Activated CD4-positive, alpha-beta T cell treated with anti-CD3 and anti-CD28 coated beads, Interleukin-2, amount 50 U/mL, for 24 hours (primary cell): Measurements from ENCODE around the gene LONP1.
A peak's percentile ranks its signal among the peaks of the same experiment; 100 is the strongest.
"Not testable (repeated sequence)": the region's sequence is repeated elsewhere in the genome, so short reads cannot be mapped to it uniquely, and the experiment has no call there.

Experiments
- DNase-seq, 2 donors: peaks; one replicate each; pipeline ENCODE4 v3.0.0-alpha.2; 2020; ENCODE audit warnings: low read depth in 1 of 2, low spot score in 1 of 2

The LONP1 gene, protein sequence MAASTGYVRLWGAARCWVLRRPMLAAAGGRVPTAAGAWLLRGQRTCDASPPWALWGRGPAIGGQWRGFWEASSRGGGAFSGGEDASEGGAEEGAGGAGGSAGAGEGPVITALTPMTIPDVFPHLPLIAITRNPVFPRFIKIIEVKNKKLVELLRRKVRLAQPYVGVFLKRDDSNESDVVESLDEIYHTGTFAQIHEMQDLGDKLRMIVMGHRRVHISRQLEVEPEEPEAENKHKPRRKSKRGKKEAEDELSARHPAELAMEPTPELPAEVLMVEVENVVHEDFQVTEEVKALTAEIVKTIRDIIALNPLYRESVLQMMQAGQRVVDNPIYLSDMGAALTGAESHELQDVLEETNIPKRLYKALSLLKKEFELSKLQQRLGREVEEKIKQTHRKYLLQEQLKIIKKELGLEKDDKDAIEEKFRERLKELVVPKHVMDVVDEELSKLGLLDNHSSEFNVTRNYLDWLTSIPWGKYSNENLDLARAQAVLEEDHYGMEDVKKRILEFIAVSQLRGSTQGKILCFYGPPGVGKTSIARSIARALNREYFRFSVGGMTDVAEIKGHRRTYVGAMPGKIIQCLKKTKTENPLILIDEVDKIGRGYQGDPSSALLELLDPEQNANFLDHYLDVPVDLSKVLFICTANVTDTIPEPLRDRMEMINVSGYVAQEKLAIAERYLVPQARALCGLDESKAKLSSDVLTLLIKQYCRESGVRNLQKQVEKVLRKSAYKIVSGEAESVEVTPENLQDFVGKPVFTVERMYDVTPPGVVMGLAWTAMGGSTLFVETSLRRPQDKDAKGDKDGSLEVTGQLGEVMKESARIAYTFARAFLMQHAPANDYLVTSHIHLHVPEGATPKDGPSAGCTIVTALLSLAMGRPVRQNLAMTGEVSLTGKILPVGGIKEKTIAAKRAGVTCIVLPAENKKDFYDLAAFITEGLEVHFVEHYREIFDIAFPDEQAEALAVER

DNA sequence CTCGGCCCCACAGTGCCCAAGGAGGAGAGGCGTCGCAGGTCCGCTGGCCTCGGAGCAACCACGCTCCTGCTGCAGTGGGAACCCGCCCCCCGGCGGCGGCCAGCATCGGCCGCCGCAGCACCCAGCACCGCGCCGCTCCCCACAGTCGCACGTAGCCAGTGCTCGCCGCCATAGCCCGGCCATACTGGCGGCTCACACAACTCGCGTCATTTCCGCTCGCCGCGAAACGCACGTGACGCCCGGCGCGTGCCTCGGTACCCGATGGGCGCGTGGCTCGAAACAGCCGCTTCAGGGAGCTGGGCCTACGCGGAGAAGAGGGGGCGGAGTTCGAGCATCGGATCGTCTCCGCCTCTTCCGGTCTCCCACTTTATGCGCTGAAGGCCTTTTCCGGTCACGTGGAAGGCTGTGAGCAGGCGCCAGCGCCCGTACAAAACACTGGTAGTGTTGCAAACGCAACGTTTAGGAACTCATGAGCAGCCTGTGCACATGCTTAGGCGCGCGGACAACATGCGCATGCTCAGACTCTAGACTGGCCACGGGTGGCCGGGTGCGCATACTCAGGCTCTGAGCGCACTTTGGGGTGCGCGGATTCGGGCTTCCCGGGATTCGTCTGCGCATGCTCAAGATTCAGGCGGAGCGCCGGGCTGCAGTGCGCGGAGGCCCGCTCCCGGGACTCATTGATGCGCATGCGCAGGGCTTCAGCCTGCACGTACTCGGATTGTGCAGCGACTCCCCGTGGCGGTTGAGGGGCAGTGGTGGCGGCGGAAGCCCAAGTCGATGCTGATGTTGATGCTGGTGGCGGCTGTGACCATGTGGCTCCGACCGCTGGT, at the start of gene LONP1, which contains the start of gene CATSPERD:
Gene LONP1, minus strand, starts transcription at position 186 of the 830 bp plus-strand sequence. Its CDS starts 14 bp downstream, at position 172.
Gene CATSPERD, plus strand, starts transcription at position 677 of the 830 bp plus-strand sequence. Its CDS starts 101 bp downstream, at position 778.
- DNase-seq = peak; percentile 95 to 99

DNA sequence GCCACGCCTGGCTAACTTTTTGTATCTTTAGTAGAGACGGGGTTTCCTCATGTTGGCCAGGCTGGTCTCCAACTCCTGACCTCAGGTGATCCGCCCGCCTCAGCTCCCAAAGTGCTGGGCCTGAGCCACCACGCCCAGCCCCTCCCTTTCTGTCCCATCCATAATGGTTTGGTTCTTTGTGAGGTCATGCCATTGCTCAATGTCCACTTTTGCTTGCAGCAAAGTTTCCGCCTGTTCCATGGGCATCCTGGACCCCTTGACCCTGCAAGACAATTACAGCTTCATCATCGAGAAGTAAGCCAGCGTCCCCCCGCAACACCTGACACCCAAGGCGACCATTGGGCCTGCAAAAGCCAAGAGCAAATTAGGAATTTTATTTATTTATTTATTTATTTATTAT, 48.0 kb upstream of the LONP1 start:
- no peak for DNase-seq

DNA sequence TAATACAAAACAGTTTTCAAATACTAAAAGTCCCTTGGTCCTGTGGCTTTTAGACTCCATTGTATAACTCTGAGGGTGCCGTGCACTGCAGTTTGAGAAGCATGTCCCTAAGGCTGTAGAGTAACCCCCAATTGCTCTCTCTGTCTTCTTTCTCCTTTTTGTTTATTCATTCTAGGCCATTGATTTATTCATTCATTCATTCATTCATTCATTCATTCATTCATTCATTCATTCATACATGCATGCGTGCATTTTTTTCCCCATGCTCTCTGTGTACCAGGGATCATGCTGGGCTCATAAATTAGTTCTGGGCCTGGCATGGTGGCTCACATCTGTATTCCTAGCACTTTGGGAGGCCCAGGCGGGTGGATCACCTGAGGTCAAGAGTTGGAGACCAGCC, 45.3 kb upstream of the LONP1 start:
- DNase-seq = no peak

DNA sequence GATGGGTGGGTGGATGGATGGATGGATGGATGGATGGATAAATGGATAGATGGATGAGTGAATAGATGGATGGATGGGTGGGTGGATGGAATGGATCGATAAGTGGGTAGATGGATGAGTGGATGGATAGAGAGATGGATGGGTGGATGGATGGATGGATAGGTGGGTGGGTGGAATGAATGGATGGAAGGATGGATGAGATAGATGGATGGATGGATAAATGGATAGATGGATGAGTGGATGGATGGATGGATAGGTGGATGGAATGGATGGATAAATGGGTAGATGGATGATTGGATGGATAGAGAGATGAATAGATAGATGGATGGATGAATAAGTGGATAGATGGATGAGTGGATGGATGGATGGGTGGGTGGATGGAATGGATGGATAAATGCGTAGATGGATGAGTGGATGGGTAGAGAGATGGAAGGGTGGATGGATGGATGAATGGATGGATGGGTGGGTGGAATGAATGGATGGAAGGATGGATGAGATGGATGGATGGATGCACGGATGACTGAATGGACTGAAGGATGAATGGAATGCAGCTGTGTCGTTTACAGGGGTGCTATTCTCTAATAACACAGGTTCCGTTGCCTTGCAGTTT, 42.8 kb upstream of the LONP1 start:
- no peak for DNase-seq

DNA sequence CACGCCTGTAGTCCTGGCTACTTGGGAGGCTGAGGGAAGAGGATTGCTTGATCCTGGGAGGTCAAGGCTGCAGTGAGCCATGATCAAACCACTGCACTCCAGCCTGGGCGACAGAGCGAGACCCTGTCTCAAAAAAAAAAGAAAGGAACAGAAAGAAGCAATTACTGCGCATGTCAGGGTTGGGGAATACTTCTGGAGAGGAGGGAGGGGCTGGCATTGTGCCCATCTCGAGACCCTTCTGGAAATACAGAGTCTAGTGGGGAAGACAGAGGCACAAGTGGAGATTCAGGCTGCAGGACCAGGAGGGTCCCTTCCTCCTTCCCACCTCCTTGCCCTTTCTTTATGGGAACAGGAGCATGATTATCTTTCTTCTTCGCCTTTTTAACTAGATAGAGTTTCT, 33.8 kb upstream of the LONP1 start:
- DNase-seq = no peak

DNA sequence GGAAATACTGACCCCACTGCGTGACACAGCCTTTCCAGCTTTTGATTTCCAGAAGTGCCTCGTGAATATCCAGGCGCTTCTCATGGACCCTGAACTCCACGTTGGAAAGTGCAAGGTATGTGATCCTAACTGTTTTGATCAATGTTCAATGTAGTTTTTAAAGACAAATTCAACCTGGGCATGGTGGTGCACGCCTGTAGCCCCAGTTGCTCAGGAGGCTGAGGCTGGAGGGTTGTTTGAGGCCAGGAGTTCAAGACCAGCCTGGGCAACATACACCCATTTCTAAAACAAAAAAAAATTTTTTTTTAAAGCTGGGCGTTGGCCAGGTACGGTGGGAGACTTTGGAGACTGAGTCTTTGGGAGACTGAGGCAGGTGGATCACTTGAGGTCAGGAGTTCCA, 31.8 kb upstream of the LONP1 start:
- DNase-seq = no peak

DNA sequence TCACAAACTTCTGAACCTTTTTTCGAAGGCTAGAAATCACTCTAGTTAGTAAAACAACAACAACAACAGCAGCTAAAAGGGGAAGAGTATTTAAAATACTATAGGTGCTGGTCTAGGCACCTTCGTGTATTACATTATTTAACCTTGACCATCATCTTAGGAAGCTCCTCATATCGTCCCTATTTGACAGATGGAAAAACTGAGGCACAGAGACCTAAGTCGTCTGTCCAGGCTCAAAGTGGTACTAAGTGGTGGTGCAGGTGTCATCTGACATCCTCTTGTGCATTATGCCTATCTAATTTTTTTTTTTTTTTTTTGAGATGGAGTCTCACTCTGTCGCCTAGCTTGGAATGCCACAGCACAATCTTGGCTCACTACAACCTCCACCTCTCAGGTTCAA, 29.6 kb upstream of the LONP1 start:
- no peak for DNase-seq

DNA sequence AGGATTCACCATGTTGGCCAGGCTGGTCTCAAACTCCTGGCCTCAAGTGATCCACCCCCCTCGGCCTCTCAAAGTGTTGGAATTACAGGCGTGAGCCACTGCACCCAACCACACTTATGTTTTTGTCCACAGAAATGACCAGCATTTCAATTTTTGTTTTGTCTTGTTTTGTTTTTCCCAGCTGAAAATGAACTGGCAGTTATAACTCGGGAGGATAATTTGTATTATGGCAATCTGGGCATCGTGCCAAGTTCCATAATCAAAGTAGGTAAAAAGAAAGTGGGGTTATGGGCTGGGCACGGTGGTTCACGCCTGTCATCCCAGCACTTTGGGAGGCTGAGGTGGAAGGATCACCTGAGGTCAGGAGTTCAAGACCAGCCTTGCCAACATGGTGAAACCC, 29.0 kb upstream of the LONP1 start:
- not testable (repeated sequence) for DNase-seq

DNA sequence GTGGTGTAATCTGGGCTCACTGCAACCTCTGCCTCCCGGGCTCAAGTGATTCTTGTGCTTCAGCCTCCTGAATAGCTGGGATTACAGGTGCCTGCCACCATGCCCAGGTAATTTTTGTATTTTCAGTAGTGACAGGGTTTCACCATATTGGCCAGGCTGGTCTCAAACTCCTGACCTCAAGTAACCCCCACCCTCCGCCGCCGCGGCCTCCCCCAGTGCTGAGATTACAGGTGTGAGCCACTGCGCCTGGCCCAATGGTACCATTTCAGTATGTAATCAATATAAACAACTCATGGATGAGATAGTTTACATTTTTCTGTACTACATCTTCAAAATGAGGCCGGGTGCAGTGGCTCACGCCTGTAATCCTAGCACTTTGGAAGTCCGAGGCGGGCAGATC, 25.1 kb upstream of the LONP1 start:
- not testable (repeated sequence) for DNase-seq

DNA sequence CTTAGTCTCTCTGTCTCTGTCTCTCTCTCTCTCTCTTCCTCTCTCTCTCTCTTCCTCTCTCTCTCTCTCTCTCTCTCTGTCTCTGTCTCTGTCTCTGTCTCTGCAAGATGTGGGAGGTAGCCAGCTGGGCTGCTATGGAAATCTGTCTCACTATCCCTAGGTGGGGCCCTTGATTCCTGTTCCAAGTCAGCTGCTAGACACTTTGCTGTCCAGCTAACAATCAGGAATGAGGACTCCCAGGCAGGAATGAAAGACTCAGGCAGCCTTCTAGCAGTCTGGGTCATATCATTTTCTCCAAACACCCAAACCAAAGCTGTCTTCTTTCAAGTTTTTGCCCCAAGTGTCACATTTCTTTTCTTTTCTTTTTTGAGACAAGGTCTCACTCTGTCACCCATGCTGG, 23.7 kb upstream of the LONP1 start:
- no peak for DNase-seq

DNA sequence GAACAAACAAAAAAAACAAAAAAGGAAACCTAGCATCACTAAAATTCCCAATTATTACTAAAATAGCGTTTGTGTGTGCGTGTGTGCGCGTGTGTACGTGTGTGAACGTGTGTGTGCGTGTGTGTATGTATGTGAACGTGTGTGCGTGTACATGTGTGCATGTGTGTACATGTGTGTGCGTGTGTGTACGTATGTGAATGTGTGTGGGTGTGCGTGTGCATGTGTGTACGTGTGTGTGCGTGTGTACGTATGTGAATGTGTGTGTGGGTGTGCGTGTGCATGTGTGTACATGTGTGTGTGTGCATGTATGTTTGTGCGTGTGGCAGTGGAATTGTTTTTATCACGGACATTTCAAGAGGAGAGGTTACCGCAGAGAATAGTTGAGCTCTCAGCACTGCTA, 22.1 kb upstream of the LONP1 start:
- no peak for DNase-seq

DNA sequence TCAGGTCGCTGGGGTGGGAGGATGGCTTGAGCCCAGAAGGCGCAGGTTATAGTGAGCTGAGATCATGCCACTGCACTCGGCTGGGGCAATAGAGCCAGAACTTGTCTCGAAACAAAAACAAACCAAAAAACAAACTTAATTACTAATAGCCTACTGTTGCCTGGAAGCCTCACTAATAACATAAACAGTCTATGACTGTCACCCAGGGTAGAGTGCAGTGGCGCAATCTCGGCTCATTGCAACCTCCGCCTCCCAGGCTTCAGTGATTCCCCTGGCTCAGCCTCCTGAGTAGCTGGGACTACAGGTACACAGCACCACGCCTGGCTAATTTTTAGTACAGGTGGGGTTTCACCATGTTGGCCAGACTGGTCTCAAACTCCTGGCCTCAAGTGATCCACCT, 18.5 kb upstream of the LONP1 start:
- DNase-seq = no peak

DNA sequence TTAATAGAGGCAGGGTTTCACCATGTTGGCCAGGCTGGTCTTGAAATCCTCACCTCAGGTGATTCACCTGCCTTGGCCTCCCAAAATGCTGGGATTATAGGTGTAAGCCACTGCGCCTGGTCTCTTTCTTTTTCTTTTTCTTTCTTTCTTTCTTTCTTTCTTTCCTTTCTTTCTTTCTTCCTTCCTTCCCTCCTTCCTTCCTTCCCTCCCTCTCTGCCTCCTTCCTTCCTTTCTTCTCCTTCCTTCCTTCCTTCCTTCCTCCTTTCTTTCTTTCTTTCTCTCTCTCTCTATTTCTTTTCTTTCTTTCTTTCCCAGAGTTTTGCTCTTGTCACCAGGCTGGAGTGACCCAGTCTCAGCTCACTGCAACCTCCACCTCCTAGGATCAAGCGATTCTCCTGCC, 13.2 kb upstream of the LONP1 start:
- DNase-seq = not testable (repeated sequence)

DNA sequence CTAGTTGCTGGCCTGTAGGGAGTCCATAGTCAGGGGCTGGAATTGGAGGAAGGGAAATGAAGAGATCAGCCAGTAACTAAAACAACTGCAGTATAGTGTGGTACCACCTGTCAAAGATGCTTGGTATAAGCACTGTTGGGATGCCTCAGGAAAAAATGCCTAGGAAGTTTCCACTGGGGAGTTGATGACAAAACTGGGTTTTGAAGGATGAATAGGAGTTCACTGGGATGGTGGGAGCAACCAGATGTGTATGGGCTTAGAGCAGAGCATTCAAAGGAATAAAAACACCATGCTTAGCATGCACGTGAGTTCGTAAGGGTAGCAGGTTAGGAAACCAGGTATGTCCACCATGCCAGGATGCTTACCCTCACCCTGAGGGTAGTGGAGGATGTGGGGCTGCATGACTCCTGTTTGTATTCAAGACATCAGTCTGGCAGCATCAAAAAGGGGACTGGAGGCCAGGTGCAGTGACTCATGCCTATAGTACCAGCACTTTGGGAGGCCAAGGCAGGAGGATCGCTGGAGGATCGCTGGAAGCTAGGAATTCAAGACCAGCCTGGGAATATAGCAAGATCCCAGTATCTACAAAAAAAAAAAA, 7.6 kb upstream of the LONP1 start:
- DNase-seq = no peak

DNA sequence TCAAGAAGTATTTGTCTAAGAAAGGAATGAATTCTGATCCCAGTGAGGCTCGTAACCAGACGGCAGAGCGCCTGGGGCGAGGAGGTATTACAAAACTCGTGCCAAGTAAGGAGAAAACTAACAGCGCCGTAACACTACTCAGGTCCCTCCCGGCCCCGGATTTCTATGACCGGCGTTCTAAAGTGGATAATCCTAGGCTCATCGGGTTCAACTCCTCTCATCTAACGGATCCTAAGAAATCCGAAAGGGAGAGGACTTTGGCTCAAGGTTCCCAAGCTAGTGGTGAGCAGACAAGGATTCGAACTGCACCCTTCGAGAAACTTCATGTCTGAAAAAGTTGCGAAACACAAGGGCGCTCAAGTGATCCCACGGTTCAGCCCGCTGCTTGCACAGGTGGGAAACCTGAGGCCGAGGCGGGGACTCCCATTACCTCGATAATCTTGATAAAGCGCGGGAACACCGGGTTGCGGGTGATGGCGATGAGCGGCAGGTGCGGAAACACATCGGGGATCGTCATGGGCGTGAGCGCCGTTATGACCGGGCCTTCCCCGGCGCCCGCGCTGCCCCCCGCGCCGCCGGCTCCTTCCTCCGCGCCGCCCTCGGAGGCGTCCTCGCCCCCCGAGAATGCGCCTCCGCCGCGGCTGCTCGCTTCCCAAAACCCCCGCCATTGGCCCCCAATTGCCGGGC, 529 bp downstream of the LONP1 start:
- DNase-seq = no peak

DNA sequence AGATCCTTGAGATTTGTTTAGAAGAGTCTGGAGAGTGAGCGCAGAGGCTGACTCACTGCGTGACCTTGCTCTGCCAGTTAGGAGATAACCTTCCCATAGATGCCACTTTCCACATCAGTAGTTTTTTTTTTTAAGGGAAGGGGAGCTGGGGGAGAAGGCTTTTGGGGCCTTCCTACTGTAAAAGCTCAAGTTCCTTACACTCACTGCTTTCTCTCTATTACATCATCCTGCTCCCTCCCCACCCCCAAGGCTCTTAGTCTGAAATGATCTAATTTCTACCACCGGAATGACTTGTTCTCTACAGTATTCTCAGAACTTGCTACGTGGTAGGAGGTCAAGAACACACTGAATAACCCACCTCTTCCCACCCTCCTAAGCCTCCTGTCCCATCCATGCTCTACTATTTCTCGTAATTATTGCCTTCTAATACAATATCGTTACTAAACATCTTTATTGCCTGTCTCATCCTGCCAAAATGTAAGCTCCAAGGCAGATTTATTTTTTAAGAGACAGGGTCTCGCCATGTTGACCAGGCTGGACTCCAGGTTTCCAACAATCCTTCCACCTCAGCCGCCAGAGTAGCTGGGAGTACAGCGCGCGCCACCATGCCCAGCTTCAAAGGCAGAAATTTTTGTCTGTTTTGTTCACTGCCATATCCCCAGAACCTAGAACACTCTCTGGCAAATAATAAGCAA, 1.2 kb downstream of the LONP1 start:
- peak in 1 of 2 donors; percentile 63 for DNase-seq

DNA sequence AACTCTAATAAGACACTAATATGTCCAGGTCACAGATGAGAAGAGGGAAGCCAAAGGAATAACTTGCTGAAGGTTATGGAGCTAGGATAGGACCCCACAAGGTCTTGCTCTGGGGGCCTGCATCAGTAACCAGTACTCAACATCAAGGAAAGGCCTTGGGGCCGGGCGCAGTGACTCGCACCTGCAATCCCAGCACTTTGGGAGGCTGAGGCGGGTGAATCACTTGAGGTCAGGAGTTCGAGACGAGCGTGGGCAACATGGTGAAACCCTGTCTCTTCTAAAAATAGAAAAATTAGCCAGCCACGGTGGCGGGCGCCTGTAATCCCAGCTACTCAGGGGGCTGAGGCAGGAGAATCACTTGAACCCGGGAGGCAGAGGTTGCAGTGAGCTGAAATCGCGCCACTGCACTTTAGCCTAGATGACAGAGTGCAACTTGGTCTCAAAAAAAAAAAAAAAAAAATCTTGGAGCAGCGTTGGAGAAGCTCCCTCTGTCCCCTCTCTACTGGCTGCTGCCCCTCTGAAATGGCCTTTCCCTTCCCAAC, 1.8 kb downstream of the LONP1 start:
- no peak for DNase-seq

DNA sequence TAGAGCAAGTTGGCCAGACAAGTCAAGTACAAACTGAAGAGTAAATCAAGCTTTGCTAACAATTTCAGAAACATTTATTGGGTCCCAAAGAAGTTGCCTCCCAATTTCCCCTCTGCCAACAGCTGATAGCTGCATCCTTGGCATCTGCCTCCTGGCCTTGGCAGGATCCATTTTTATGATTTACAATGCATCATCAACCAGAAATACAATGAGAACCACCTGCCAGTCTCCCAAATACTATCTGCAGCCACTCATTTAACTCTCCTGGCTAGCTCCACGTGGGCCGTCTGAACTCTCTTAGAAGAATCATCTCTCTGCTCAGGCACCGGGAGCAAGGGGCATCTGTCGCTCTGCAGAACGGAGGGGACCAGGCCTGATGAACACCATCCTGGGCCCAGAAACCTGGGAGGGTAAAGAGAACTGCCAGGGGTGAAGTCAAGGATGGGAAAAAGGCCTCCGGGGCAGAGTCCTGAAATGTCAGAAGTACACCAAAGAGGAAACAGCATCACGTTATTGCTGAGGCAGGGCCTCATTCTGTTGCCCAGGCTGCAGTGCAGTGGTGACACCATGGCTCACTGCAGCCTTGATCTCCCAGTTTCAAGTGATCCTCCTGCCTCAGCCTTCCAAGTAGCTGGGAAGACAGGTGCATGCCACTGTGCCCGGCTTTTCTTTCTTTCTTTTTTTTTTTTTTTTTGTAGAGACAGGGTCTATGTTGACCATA, 2.6 kb downstream of the LONP1 start:
- no peak for DNase-seq
